Measurements from ENCODE around the gene KIF3A. TPM values are rescaled to one million over a fixed set of nuclear protein-coding genes. Genes with fewer than 3 reads are reported as not detected.

KIF3A gene
- total and polyA plus RNA-seq, 2 donors: 3.4 to 17.6 TPM

- no peak for DNase-seq (ENCODE audit: extremely low spot score)
- 69% methylated on average over 2 of the region's 2 CpGs for WGBS
- H3K4me3 ChIP-seq (ENCODE audit: low read depth, low read length): no peak overlapping the region
- H3K27ac ChIP-seq (ENCODE audit: low read depth): no peak overlapping the region
- H3K36me3 ChIP-seq (ENCODE audit: insufficient read depth): no peaks in the 10 kb centered on the region
- H3K4me1 ChIP-seq (ENCODE audit: insufficient read depth): no peaks in the 10 kb centered on the region
These were observed 16.0 kb upstream of the KIF3A start for GRCh38 chr5:132753135-132753987.

GRCh38 chr5:132752581-132753125 is 15.3 kb upstream of the KIF3A start:
- H3K4me3 ChIP-seq (ENCODE audit: low read depth, low read length): no peak overlapping the region
- WGBS: 89% methylated on average over 1 of the region's 1 CpG
- no peak for DNase-seq (ENCODE audit: extremely low spot score)
- H3K4me1 ChIP-seq (ENCODE audit: insufficient read depth): peaks cover under 1% of the 10 kb centered on the region
- no peak overlapping the region for H3K27ac ChIP-seq (ENCODE audit: low read depth)
- H3K36me3 ChIP-seq (ENCODE audit: insufficient read depth): no peaks in the 10 kb centered on the region

- peaks cover 3% of the 10 kb centered on the region for H3K4me1 ChIP-seq (ENCODE audit: insufficient read depth)
- WGBS: 91% methylated on average over 5 of the region's 5 CpGs
- DNase-seq (ENCODE audit: extremely low spot score): no peak
- H3K4me3 ChIP-seq (ENCODE audit: low read depth, low read length): no peak overlapping the region
- H3K27ac ChIP-seq (ENCODE audit: low read depth): no peak overlapping the region
- H3K36me3 ChIP-seq (ENCODE audit: insufficient read depth): no peaks in the 10 kb centered on the region
These were observed 14.7 kb upstream of the KIF3A start for GRCh38 chr5:132751971-132752580.

- WGBS: 77% methylated on average over 7 of the region's 7 CpGs
- Histone ChIP-seq H3K4me1 (ENCODE audit: insufficient read depth) (peaks cover 3% of the 10 kb centered on the region), H3K36me3 (ENCODE audit: insufficient read depth) (no peaks in the 10 kb centered on the region), H3K4me3 (ENCODE audit: low read depth, low read length) (no peak overlapping the region), H3K27ac (ENCODE audit: low read depth) (no peak overlapping the region)
- no peak for DNase-seq (ENCODE audit: extremely low spot score)
These were observed 14.1 kb upstream of the KIF3A start for GRCh38 chr5:132751444-132751843.

GRCh38 chr5:132750471-132751230 is 13.3 kb upstream of the KIF3A start:
- 72% methylated on average over 10 of the region's 10 CpGs for WGBS
- Histone ChIP-seq H3K27ac (ENCODE audit: low read depth) (no peak overlapping the region), H3K4me3 (ENCODE audit: low read depth, low read length) (no peak overlapping the region), H3K4me1 (ENCODE audit: insufficient read depth) (peaks cover 3% of the 10 kb centered on the region), H3K36me3 (ENCODE audit: insufficient read depth) (no peaks in the 10 kb centered on the region)
- no peak for DNase-seq (ENCODE audit: extremely low spot score)

GRCh38 chr5:132749506-132749905 is 12.2 kb upstream of the KIF3A start:
- H3K27ac ChIP-seq (ENCODE audit: low read depth): no peak overlapping the region
- peaks cover 3% of the 10 kb centered on the region for H3K4me1 ChIP-seq (ENCODE audit: insufficient read depth)
- DNase-seq (ENCODE audit: extremely low spot score): no peak
- H3K4me3 ChIP-seq (ENCODE audit: low read depth, low read length): no peak overlapping the region
- no peaks in the 10 kb centered on the region for H3K36me3 ChIP-seq (ENCODE audit: insufficient read depth)
- WGBS: 94% methylated on average over 2 of the region's 2 CpGs

- Histone ChIP-seq H3K27ac (ENCODE audit: low read depth) (no peak overlapping the region), H3K4me1 (ENCODE audit: insufficient read depth) (peaks cover 3% of the 10 kb centered on the region), H3K36me3 (ENCODE audit: insufficient read depth) (no peaks in the 10 kb centered on the region), H3K4me3 (ENCODE audit: low read depth, low read length) (no peak overlapping the region)
- 87% methylated on average over 10 of the region's 10 CpGs for whole genome bisulfite sequencing
- no peak for DNase-seq (ENCODE audit: extremely low spot score)
These were observed 11.2 kb upstream of the KIF3A start for GRCh38 chr5:132748522-132749000.

- DNase-seq (ENCODE audit: extremely low spot score): no peak
- Histone ChIP-seq H3K36me3 (ENCODE audit: insufficient read depth) (no peaks in the 10 kb centered on the region), H3K27ac (ENCODE audit: low read depth) (no peak overlapping the region), H3K4me1 (ENCODE audit: insufficient read depth) (peaks cover 3% of the 10 kb centered on the region), H3K4me3 (ENCODE audit: low read depth, low read length) (peak overlapping the region; percentile 39)
- 25% methylated on average over 76 of the region's 76 CpGs for WGBS
These were observed 10.5 kb upstream of the KIF3A start for GRCh38 chr5:132747616-132748440.

- WGBS: 1% methylated on average over 59 of the region's 59 CpGs
- Histone ChIP-seq H3K27ac (ENCODE audit: low read depth) (no peak within 1 kb of the TSS), H3K36me3 (ENCODE audit: insufficient read depth) (no peaks in the 10 kb centered on the region), H3K4me1 (ENCODE audit: insufficient read depth) (peaks cover 3% of the 10 kb centered on the region), H3K4me3 (ENCODE audit: low read depth, low read length) (peak within 1 kb of the TSS; percentile 39)
- no peak for DNase-seq (ENCODE audit: extremely low spot score)
These were observed 9.7 kb upstream of the KIF3A start, which contains the start of gene CCNI2 for GRCh38 chr5:132746954-132747615. TSS of gene CCNI2 (plus strand) at chr5:132747426. CDS start at chr5:132747496, 70 bp downstream.

- no peak overlapping the region for H3K27ac ChIP-seq (ENCODE audit: low read depth)
- H3K4me3 ChIP-seq (ENCODE audit: low read depth, low read length): no peak overlapping the region
- no peak for DNase-seq (ENCODE audit: extremely low spot score)
- 30% methylated on average over 3 of the region's 3 CpGs for WGBS
- H3K36me3 ChIP-seq (ENCODE audit: insufficient read depth): no peaks in the 10 kb centered on the region
- peaks cover 3% of the 10 kb centered on the region for H3K4me1 ChIP-seq (ENCODE audit: insufficient read depth)
These were observed 9.2 kb upstream of the KIF3A start for GRCh38 chr5:132746592-132746953.

- no peak overlapping the region for H3K27ac ChIP-seq (ENCODE audit: low read depth)
- no peaks in the 10 kb centered on the region for H3K36me3 ChIP-seq (ENCODE audit: insufficient read depth)
- WGBS: 80% methylated on average over 2 of the region's 2 CpGs
- no peak overlapping the region for H3K4me3 ChIP-seq (ENCODE audit: low read depth, low read length)
- peaks cover 3% of the 10 kb centered on the region for H3K4me1 ChIP-seq (ENCODE audit: insufficient read depth)
- DNase-seq (ENCODE audit: extremely low spot score): no peak
These were observed 7.3 kb upstream of the KIF3A start for GRCh38 chr5:132744659-132745058.

- H3K27ac ChIP-seq (ENCODE audit: low read depth): no peak overlapping the region
- 91% methylated on average over 5 of the region's 5 CpGs for WGBS
- DNase-seq (ENCODE audit: extremely low spot score): no peak
These were observed 5.3 kb upstream of the KIF3A start for GRCh38 chr5:132742626-132743025.

More at GRCh38 chr5:132742626-132743025, 5.3 kb upstream of the KIF3A start:
- Histone ChIP-seq H3K4me1 (ENCODE audit: insufficient read depth) (peaks cover 2% of the 10 kb centered on the region), H3K36me3 (ENCODE audit: insufficient read depth) (no peaks in the 10 kb centered on the region), H3K4me3 (ENCODE audit: low read depth, low read length) (no peak overlapping the region)
